Ishikawa (cell line): Measurements from ENCODE around the gene GCLM.

Experiments
- EGR1 ChIP-seq: IDR thresholded peaks from 2 replicates; pipeline ENCODE4 v1.6.1; 2012
- RAD21 ChIP-seq: IDR thresholded peaks from 2 replicates; pipeline ENCODE4 v1.6.1; 2012; ENCODE audit warnings: low read depth
- TF ChIP-seq, protein P1 (sequence below): IDR thresholded peaks from 2 replicates; pipeline ENCODE4 v1.6.1; 2012; ENCODE audit warnings: low read depth, mild to moderate bottlenecking

- no peak for TF ChIP-seq EGR1
- no peak for TF ChIP-seq RAD21
- TF ChIP-seq, protein P1, sequence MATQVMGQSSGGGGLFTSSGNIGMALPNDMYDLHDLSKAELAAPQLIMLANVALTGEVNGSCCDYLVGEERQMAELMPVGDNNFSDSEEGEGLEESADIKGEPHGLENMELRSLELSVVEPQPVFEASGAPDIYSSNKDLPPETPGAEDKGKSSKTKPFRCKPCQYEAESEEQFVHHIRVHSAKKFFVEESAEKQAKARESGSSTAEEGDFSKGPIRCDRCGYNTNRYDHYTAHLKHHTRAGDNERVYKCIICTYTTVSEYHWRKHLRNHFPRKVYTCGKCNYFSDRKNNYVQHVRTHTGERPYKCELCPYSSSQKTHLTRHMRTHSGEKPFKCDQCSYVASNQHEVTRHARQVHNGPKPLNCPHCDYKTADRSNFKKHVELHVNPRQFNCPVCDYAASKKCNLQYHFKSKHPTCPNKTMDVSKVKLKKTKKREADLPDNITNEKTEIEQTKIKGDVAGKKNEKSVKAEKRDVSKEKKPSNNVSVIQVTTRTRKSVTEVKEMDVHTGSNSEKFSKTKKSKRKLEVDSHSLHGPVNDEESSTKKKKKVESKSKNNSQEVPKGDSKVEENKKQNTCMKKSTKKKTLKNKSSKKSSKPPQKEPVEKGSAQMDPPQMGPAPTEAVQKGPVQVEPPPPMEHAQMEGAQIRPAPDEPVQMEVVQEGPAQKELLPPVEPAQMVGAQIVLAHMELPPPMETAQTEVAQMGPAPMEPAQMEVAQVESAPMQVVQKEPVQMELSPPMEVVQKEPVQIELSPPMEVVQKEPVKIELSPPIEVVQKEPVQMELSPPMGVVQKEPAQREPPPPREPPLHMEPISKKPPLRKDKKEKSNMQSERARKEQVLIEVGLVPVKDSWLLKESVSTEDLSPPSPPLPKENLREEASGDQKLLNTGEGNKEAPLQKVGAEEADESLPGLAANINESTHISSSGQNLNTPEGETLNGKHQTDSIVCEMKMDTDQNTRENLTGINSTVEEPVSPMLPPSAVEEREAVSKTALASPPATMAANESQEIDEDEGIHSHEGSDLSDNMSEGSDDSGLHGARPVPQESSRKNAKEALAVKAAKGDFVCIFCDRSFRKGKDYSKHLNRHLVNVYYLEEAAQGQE: peak; percentile 66
Observed at GRCh38 chr1:93938461-93939145, 29.4 kb upstream of the GCLM start.
